Loucy (cell line): Measurements from ENCODE around the gene AMZ2.
"Not testable (repeated sequence)": the region's sequence is repeated elsewhere in the genome, so short reads cannot be mapped to it uniquely, and the experiment has no call there.

ENCODE experiments used
- H2AFZ ChIP-seq: fragments of 200-600 bp; sonication (generic); 2 replicates; pipeline ENCODE4 v1.6.0; 2016; ENCODE audit warnings: antibody characterized with exemption, mild to moderate bottlenecking, low read length, moderate library complexity
- H3F3A ChIP-seq: fragments of 200-600 bp; 2 replicates; pipeline ENCODE4 v1.6.0; 2016; ENCODE audit warnings: antibody characterized with exemption, low read depth, mild to moderate bottlenecking
- H3K27me3 ChIP-seq: fragments of 200-600 bp; sonication (generic); 2 replicates; pipeline ENCODE4 v1.6.1; 2014; ENCODE audit warnings: low read length, mild to moderate bottlenecking; ENCODE audit not compliant: insufficient read depth, poor library complexity, severe bottlenecking
- H3K36me3 ChIP-seq: fragments of 200-600 bp; sonication (generic); 2 replicates; pipeline ENCODE4 v1.6.1; 2016; ENCODE audit warnings: low read length; ENCODE audit not compliant: insufficient read depth
- H3K4me1 ChIP-seq: fragments of 200-600 bp; sonication (generic); 2 replicates; pipeline ENCODE4 v1.5.1; 2014; ENCODE audit warnings: low read length, mild to moderate bottlenecking; ENCODE audit not compliant: insufficient read depth, poor library complexity, severe bottlenecking
- H3K4me2 ChIP-seq: fragments of 200-600 bp; sonication (generic); 2 replicates; pipeline ENCODE4 v1.6.0; 2014; ENCODE audit warnings: antibody characterized with exemption, low read length, low read depth, mild to moderate bottlenecking; ENCODE audit not compliant: poor library complexity, severe bottlenecking
- H3K4me3 ChIP-seq: fragments of 200-600 bp; sonication (generic); 2 replicates; pipeline ENCODE4 v1.5.1; 2014; ENCODE audit warnings: low read length, mild to moderate bottlenecking, mixed read lengths; ENCODE audit not compliant: poor library complexity, severe bottlenecking
- H3K79me2 ChIP-seq: fragments of 200-600 bp; sonication (generic); 2 replicates; pipeline ENCODE4 v1.6.1; 2014; ENCODE audit warnings: low read length; ENCODE audit not compliant: insufficient read depth
- H3K9ac ChIP-seq: fragments of 200-600 bp; sonication (generic); 2 replicates; pipeline ENCODE4 v1.6.0; 2014; ENCODE audit warnings: mild to moderate bottlenecking, low read depth, low read length, moderate library complexity; ENCODE audit not compliant: poor library complexity, severe bottlenecking
- H3K9me2 ChIP-seq: fragments of 200-600 bp; sonication (generic); replicated peaks from 2 replicates; pipeline ENCODE4 v1.6.1; 2016; ENCODE audit warnings: low read depth, low read length, mixed read lengths
- H3K9me3 ChIP-seq: fragments of 200-600 bp; sonication (generic); 2 replicates; pipeline ENCODE4 v1.6.1; 2014; ENCODE audit warnings: mild to moderate bottlenecking, antibody characterized with exemption, low read length, low read depth; ENCODE audit not compliant: insufficient read depth
- H4K20me1 ChIP-seq: fragments of 200-600 bp; sonication (generic); 2 replicates; pipeline ENCODE4 v1.6.0; 2014; ENCODE audit warnings: antibody characterized with exemption, low read length, mild to moderate bottlenecking; ENCODE audit not compliant: insufficient read depth, poor library complexity, severe bottlenecking
- EZH2phosphoT487 ChIP-seq: fragments of 200-600 bp; IDR thresholded peaks from 2 replicates; pipeline ENCODE4 v1.6.1; 2018; ENCODE audit warnings: antibody characterized with exemption, mild to moderate bottlenecking, moderate library complexity, borderline replicate concordance
- TF ChIP-seq, protein P1 (sequence below): fragments of 200-600 bp; sonication (generic); conservative IDR thresholded peaks from 2 replicates; pipeline ENCODE4 v1.5.1; 2014; ENCODE audit warnings: mild to moderate bottlenecking, antibody characterized with exemption, low read length

AMZ2 gene

DNA sequence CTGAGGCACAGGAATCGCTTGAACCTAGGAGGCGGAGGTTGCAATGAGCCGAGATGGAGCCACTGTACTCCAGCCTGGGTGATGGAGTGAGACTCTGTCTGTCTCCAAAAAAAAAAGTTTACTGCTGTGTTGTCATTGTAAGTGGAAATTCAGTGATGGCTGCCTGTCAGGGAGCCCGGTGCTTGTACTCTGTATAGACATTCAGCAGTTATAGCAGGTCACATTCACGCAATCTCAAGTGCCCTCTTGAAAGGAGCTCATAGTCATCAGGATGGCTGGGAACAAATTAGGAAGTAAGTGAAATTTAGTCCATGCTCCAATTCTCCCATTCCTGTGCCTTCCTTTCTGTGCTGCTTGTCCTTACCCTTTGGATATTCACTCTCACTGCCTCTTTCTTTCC is 32.4 kb upstream of the AMZ2 start:
- Histone ChIP-seq H3K4me1 (peaks cover 31% of the 10 kb centered on the region), H3K79me2 (peaks cover 38% of the 10 kb centered on the region)
- H3F3A ChIP-seq, H3K36me3 ChIP-seq, H3K9me3 ChIP-seq, H3K9me2 ChIP-seq, H4K20me1 ChIP-seq, H3K9ac ChIP-seq, H3K4me3 ChIP-seq, H3K4me2 ChIP-seq, H3K27me3 ChIP-seq, H2AFZ ChIP-seq: not testable (repeated sequence)

DNA sequence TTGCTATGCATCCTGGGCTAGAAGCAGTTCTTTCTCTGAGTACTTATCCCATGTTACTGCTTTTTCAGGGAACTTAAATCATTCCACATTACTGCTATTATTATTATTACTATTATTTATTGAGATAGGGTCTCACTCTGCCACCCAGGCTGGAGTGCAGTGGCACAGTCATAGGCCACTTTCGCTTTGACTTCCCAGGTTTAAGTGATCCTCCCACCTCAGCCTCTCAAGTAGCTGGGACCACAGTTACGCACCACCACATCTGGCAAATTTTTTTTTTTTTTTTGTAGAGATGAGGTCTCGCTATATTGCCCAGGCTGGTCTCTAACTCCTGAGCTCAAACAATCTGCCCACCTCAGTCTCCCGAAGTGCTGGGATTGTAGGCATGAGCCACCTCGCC is 28.4 kb upstream of the AMZ2 start:
- H3K27me3 ChIP-seq, H3F3A ChIP-seq, H3K36me3 ChIP-seq, H3K9me3 ChIP-seq, H3K9me2 ChIP-seq, H3K4me3 ChIP-seq, H3K4me2 ChIP-seq, H3K9ac ChIP-seq, H2AFZ ChIP-seq, H4K20me1 ChIP-seq: not testable (repeated sequence)
- Histone ChIP-seq H3K4me1 (peaks cover 12% of the 10 kb centered on the region), H3K79me2 (peaks cover 24% of the 10 kb centered on the region)

DNA sequence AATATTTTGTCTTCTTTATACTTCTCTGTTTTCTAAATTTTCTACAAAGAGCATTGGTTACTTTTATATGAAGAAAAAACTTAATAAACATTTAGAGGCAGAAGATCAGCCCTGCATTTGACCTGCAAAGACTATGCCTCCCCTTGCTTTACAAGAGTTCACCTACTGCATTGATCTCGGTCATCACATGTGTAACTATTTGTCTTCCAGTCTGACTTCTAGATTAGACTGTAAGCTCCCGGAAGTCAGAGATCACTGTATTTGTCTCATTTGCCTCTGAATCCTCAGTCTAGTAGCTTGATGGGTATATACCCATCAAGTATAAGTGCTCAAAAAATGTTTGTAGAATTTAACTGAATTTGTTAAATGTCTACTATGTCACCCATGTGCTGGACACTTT is 27.7 kb upstream of the AMZ2 start:
- H3K79me2 ChIP-seq: peaks cover 18% of the 10 kb centered on the region; the same call in 1 of the 2 replicates
- H4K20me1 ChIP-seq, H3K9ac ChIP-seq, H3K4me1 ChIP-seq, H3K27me3 ChIP-seq, H2AFZ ChIP-seq, H3K9me3 ChIP-seq, H3K4me2 ChIP-seq, H3F3A ChIP-seq, H3K9me2 ChIP-seq, H3K4me3 ChIP-seq, H3K36me3 ChIP-seq: not testable (repeated sequence)

DNA sequence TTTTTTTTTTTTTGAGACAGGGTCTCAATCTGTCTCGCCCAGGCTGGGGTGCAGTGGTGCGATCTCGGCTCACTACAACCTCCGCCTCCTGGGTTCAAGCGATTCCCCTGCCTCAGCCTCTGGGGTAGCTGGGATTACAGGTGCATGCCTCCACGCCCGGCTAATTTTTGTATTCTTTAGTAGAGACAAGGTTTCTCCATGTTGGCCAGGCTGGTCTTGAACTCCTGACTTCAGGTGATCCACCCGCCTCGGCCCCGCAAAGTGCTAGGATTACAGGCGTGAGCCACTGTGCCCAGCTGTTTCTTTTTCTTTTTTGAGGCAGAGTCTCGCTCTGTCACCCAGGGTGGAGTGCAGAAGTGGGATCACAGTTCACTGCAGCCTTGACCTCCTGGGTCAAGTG is 27.1 kb upstream of the AMZ2 start:
- not testable (repeated sequence) for H3K9me3 ChIP-seq, H3K9ac ChIP-seq, H4K20me1 ChIP-seq, H3K36me3 ChIP-seq, H3K4me2 ChIP-seq, H3F3A ChIP-seq, H2AFZ ChIP-seq, H3K4me1 ChIP-seq, H3K4me3 ChIP-seq, H3K27me3 ChIP-seq, H3K9me2 ChIP-seq
- peaks cover 18% of the 10 kb centered on the region; the same call in 1 of the 2 replicates for H3K79me2 ChIP-seq

DNA sequence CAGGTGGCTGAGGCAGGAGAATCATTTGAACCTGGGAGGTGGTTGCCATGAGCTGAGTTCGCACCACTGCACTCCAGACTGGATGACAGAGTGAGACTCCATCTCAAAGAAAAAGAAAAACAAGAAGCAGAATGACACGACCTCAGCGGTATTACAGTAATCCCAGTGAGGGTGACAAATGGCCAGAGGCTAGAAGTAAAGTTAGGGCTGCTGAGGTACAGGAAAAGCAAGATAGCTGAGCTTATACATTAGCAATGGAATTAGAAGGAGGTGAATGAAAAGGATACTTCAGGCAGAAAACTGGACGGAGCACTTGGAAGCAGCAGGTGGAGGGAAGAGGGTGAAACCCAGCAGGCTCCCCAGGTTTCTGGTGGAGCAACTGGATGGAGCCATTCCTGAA is 26.1 kb upstream of the AMZ2 start:
- TF ChIP-seq, protein P1, sequence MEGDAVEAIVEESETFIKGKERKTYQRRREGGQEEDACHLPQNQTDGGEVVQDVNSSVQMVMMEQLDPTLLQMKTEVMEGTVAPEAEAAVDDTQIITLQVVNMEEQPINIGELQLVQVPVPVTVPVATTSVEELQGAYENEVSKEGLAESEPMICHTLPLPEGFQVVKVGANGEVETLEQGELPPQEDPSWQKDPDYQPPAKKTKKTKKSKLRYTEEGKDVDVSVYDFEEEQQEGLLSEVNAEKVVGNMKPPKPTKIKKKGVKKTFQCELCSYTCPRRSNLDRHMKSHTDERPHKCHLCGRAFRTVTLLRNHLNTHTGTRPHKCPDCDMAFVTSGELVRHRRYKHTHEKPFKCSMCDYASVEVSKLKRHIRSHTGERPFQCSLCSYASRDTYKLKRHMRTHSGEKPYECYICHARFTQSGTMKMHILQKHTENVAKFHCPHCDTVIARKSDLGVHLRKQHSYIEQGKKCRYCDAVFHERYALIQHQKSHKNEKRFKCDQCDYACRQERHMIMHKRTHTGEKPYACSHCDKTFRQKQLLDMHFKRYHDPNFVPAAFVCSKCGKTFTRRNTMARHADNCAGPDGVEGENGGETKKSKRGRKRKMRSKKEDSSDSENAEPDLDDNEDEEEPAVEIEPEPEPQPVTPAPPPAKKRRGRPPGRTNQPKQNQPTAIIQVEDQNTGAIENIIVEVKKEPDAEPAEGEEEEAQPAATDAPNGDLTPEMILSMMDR: no peak
- TF ChIP-seq EZH2phosphoT487: no peak
- Histone ChIP-seq H3K4me1 (no peaks in the 10 kb centered on the region), H3K9me2 (no peaks in the 10 kb centered on the region), H3K4me2 (no peak overlapping the region), H3K4me3 (no peak overlapping the region), H3K9me3 (no peaks in the 10 kb centered on the region), H4K20me1 (no peaks in the 10 kb centered on the region), H3K27me3 (no peaks in the 10 kb centered on the region), H3K36me3 (peaks cover 6% of the 10 kb centered on the region; the same call in 1 of the 2 replicates), H3K9ac (no peak overlapping the region), H2AFZ (no peak overlapping the region), H3K79me2 (peaks cover 11% of the 10 kb centered on the region; the same call in 1 of the 2 replicates), H3F3A (no peaks in the 10 kb centered on the region)
